ENCODE data around the gene HMGA1.

DNA sequence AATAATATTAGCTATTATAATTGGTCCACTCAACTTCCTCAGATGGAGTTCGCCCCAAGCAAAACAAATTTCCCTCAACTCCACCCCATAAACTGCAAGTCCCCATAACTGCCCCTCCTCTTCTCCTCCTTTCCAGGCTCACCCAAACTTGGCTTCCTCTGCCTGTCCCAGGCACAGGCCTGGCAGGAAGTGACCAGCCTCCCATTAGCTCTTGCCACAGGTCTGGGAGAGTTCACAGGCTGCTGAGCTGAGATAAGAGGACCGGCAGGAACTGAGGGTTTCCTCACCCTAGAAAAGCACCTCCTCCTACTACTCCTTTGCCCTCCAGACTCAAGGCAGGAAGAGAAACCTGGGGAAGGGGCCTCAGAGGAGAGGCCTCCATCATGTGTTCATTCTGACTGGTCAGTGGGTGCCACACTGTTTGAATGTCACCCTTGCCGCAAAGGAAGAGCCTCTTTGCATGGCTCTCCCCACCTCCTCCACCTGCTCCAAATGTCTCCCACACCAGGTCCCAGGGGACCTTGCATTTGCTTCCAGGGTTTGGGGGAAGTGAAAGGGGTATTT lies 36.7 kb downstream of the HMGA1 start:
- TF ChIP-seq, protein P1, sequence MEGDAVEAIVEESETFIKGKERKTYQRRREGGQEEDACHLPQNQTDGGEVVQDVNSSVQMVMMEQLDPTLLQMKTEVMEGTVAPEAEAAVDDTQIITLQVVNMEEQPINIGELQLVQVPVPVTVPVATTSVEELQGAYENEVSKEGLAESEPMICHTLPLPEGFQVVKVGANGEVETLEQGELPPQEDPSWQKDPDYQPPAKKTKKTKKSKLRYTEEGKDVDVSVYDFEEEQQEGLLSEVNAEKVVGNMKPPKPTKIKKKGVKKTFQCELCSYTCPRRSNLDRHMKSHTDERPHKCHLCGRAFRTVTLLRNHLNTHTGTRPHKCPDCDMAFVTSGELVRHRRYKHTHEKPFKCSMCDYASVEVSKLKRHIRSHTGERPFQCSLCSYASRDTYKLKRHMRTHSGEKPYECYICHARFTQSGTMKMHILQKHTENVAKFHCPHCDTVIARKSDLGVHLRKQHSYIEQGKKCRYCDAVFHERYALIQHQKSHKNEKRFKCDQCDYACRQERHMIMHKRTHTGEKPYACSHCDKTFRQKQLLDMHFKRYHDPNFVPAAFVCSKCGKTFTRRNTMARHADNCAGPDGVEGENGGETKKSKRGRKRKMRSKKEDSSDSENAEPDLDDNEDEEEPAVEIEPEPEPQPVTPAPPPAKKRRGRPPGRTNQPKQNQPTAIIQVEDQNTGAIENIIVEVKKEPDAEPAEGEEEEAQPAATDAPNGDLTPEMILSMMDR (conservative IDR thresholded peaks at IDR 0.05), result no peak
- no peak for TF ChIP-seq ZFX (IDR thresholded peaks at IDR 0.05)

Data from C4-2B (cell line).